K562 treated with DMSO at 1 percent for 48 hours (cell line): ENCODE data around the gene CCL14. TPM values are rescaled to one million over a fixed set of nuclear protein-coding genes. Genes with fewer than 3 reads are reported as not detected.

Source experiments
- total RNA-seq: library from RNA; unstranded; fragments of 300-600 nt; gene quantifications from 2 replicates; pipeline ENCODE4 v1.2.3, GENCODE V29; 2022; ENCODE audit warnings: low replicate concordance; ENCODE audit errors: extremely low read depth

CCL14 gene
- total RNA-seq: not detected in 2 replicates

DNA sequence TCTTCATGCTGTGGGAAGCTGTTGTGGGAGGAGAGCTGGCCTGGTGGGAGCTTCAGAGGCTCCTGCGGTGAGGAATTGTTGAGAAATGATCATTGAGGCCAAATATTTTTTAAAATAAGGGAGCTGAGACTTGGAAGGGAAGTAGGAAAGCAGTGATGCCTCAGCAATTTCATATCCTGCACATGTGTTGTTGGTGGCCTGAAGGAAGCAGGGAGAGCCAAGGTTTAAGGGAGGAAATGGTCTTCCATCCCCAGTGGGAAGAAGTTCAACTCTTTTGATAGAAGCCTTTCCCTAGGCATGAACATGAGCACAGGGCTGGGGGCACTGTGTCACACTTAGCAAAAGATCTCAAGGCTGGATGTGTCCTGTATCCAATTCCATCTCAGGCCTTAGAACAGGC, at the start of gene CCL14:
TSS of gene CCL14 (minus strand) at position 87 of the 400 bp plus-strand sequence. CDS start at position 7, 80 bp downstream.

GRCh38 chr17:36017799-36018198, 31.3 kb upstream of the CCL14 start, which contains the start of gene CCL23:
TSS of gene CCL23 (minus strand) at chr17:36017972. CDS start at chr17:36017897, 75 bp downstream.

GRCh38 chr17:36001110-36001771, 14.7 kb upstream of the CCL14 start, which contains the start of gene CCL15:
TSS of gene CCL15 (minus strand) at chr17:36001553. CDS start at chr17:36001492, 61 bp downstream.

DNA sequence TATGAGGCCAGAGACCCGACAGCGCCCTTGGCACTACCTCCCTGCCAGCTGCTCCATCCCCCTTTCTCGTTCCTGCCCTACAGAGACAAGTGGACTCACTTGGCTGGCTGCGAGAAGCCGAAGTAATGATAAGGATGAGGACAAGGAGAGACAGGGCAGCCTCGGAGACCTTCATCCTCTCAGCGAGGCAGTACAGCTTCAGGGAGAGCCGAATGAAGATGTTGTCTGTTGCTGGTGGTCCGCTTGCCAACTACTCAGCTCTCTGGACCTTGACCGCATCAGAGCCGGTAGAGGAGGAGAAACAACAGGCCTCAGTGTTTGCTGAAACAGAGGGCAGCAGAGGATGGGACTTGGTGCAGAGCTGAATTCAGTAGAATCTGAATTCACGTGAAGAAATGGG, 5.3 kb downstream of the CCL14 start, which contains the start of gene CCL16:
TSS of gene CCL16 (minus strand) at position 252 of the 400 bp plus-strand sequence. CDS start at position 175, 77 bp downstream.

GRCh38 chr17:35943537-35943936, 43.0 kb downstream of the CCL14 start, which contains the start of gene LYZL6:
TSS of gene LYZL6 (minus strand) at chr17:35943713. CDS start at chr17:35939356, 4,357 bp downstream.

Other genes starting within 250 kb of the CCL14 start
- gene GAS2L2, start 233.5 kb downstream of the CCL14 start, total RNA-seq: not detected in 2 replicates
- not detected in 2 replicates for gene C17orf50, start 225.8 kb downstream of the CCL14 start, total RNA-seq
- not detected in 2 replicates for gene MMP28, start 191.1 kb downstream of the CCL14 start, total RNA-seq
- gene TAF15, start 177.2 kb downstream of the CCL14 start, total RNA-seq: not detected in 2 replicates
- not detected in 2 replicates for gene HEATR9, start 117.8 kb downstream of the CCL14 start, total RNA-seq
- not detected in 2 replicates for gene CCL5, start 106.4 kb downstream of the CCL14 start, total RNA-seq
- not detected in 2 replicates for gene RDM1, start 56.0 kb downstream of the CCL14 start, total RNA-seq
- not detected in 2 replicates for gene LYZL6, start 43.0 kb downstream of the CCL14 start, total RNA-seq
- not detected in 2 replicates for gene CCL16, start 5.2 kb downstream of the CCL14 start, total RNA-seq
- gene CCL15, start 14.8 kb upstream of the CCL14 start, total RNA-seq: not detected in 2 replicates
- gene CCL23, start 31.2 kb upstream of the CCL14 start, total RNA-seq: not detected in 2 replicates
- gene CCL18, start 77.5 kb upstream of the CCL14 start, total RNA-seq: not detected in 2 replicates
- gene CCL3, start 103.4 kb upstream of the CCL14 start, total RNA-seq: not detected in 2 replicates
- gene CCL4, start 117.1 kb upstream of the CCL14 start, total RNA-seq: not detected in 2 replicates
- gene TBC1D3B, start 189.9 kb upstream of the CCL14 start, total RNA-seq: not detected in 2 replicates
- not detected in 2 replicates for gene CCL3L1, start 210.0 kb upstream of the CCL14 start, total RNA-seq
- gene CCL4L2, start 224.3 kb upstream of the CCL14 start, total RNA-seq: not detected in 2 replicates